Naive thymus-derived CD8-positive, alpha-beta T cell (primary cell): ENCODE data around the gene SLC38A11. TPM values are rescaled to one million over a fixed set of nuclear protein-coding genes. Genes with fewer than 3 reads are reported as not detected.

Experiments
- ATAC-seq, 2 donors: fragments of 150-1000 bp; cut with Tn5 transposase in 1 of 2; sonication (Bioruptor Pico), chemical (Tn5 transposase) in 1 of 2; 1 replicate in 1 of 2; 2 replicates in 1 of 2; pipeline ENCODE4 v1.10.0; 2021; ENCODE audit warnings: mild to moderate bottlenecking in 2 of 2, moderate library complexity in 2 of 2
- POLR2A ChIA-PET: fragments of 350-600 bp; sonication (Branson Sonifier 250); formaldehyde crosslinking; loops from one replicate; lab custom pipeline; 2021; ENCODE audit warnings: antibody characterized with exemption; lab: Charles Lee
- DNase-seq, 10 donors: peaks; one replicate each; pipeline versions ENCODE4 v3.0.0 to v3.0.0-alpha.2; 2020 to 2022
- H3K27ac Mint-ChIP-seq, 10 donors: one replicate each; pipeline ENCODE4 v1.8.0; 2020 to 2022; ENCODE audit warnings: mild to moderate bottlenecking in 10 of 10, mixed read lengths in 10 of 10, moderate library complexity in 4 of 10, inconsistent platforms in 1 of 10
- H3K27me3 Mint-ChIP-seq, 5 donors: one replicate each; pipeline ENCODE4 v1.8.0; 2021 to 2022; ENCODE audit warnings: mixed read lengths in 5 of 5
- H3K36me3 Mint-ChIP-seq, 3 donors: one replicate each; pipeline ENCODE4 v1.8.0; 2020 to 2022; ENCODE audit warnings: mixed read lengths in 3 of 3, mild to moderate bottlenecking in 2 of 3, inconsistent platforms in 1 of 3
- H3K4me1 Mint-ChIP-seq, 4 donors: one replicate each; pipeline ENCODE4 v1.8.0; 2021 to 2022; ENCODE audit warnings: mixed read lengths in 4 of 4
- H3K4me3 Mint-ChIP-seq, 10 donors: one replicate each; pipeline ENCODE4 v1.8.0; 2020 to 2022; ENCODE audit warnings: mild to moderate bottlenecking in 10 of 10, mixed read lengths in 10 of 10, moderate library complexity in 6 of 10, inconsistent platforms in 1 of 10
- H3K9me3 Mint-ChIP-seq, 9 donors: one replicate each; pipeline ENCODE4 v1.8.0; 2020 to 2022; ENCODE audit warnings: mixed read lengths in 9 of 9, mild to moderate bottlenecking in 3 of 9, inconsistent platforms in 1 of 9, moderate library complexity in 1 of 9
- polyA plus RNA-seq, 3 donors: library from polyadenylated mRNA; unstranded; fragments of 300-500 nt; fragmentation: Illumina TruSeq; gene quantifications; one replicate each; pipeline ENCODE4 v1.2.3, GENCODE V29; 2021
- total RNA-seq, 8 experiments: library from RNA in 2 of 8; stranded (reverse) in 2 of 8; gene quantifications; one replicate each; pipeline ENCODE4 v1.2.3 and lab custom pipeline; 2021 to 2026

The SLC38A11 gene
- total and polyA plus RNA-seq, 5 experiments from 2014 or later: 0.42 to 0.74 TPM; not detected in 3

DNA sequence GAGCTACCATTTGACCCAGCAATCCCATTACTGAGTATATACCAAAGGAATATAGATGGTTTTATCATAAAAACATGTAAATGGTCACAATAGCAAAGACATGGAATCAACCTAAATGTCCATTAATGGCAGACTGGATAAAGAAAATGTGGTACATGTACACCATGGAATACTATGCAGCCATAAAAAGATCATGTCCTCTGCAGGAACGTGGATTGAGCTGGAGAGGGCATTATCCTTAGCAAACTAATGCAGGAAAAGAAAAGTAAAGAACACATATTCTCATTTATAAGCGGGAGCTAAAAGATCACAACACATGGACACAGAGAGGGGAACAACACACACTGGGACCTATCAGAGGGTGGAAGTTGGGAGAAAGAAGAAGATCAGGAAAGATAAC is 22.9 kb downstream of the SLC38A11 start:
- Mint-ChIP-seq H3K36me3 (no peaks in the 10 kb centered on the region), H3K4me1 (peaks cover 0 to 17% (median 0%) of the 10 kb centered on the region in 4 donors), H3K9me3 (peaks cover 0 to 28% (median 3%) of the 10 kb centered on the region in 9 donors), H3K27me3 (peaks cover 0 to 12% (median 0%) of the 10 kb centered on the region in 5 donors), H3K27ac (no peak overlapping the region), H3K4me3 (no peak overlapping the region)
- ATAC-seq: no peak
- no peak for DNase-seq
- POLR2A ChIA-PET: no interaction called here

DNA sequence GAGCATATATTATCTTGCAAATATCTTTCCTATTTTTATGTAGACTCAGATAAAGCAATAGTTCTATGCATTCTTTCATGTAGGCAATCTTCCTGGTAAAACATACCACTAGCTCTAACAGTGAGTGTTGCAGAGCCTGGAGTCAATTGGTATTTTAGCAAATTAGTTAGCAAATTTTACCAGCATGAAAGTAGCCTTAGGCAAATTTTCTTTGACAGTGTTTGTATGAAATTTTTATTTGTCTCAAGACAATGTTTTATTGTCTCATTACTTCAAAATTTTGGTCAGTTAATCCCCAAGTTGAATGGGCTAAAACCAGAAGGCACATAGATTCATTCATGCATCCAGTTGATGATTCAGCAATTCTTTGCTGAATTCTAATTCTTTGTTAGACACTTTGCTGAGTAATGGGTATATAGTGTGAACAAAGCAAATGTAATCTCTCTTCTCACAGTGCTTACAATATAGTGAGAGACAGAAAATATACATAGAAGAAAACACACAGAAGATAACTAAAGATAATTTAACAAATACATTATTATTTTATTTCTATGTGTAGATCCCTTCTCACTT is 27.1 kb downstream of the SLC38A11 start:
- H3K4me1 Mint-ChIP-seq: peaks cover 0 to 4% (median 0%) of the 10 kb centered on the region in 4 donors
- peaks cover 0 to 12% (median 0%) of the 10 kb centered on the region in 5 donors for H3K27me3 Mint-ChIP-seq
- ATAC-seq: no peak
- H3K4me3 Mint-ChIP-seq: no peak overlapping the region
- POLR2A ChIA-PET: no interaction called here
- DNase-seq: no peak
- H3K9me3 Mint-ChIP-seq: peaks cover 0 to 28% (median 4%) of the 10 kb centered on the region in 9 donors
- H3K36me3 Mint-ChIP-seq: no peaks in the 10 kb centered on the region
- H3K27ac Mint-ChIP-seq: no peak overlapping the region

GRCh38 chr2:164922134-164922533 is 33.2 kb downstream of the SLC38A11 start:
- Mint-ChIP-seq H3K27me3 (peaks cover 0 to 10% (median 0%) of the 10 kb centered on the region in 5 donors), H3K4me3 (no peak overlapping the region)

DNA sequence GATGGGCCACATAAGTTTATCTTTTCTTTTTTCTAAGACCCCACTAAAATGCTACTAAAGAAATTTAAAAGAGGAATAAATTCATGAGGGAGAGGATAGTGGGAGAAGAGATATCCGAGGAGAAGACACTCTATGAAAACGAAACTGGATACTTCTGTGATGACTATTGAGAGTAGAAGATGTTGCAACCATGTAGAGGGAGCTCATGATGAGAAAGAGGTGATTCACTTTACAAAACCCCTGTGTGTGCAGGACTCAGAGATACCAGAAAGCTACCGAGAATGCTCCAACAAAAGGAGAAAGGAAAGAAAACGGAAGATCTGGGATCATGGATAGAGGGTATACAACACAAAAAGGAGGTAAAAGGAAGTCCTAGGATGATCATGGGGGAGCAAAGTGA is 34.9 kb downstream of the SLC38A11 start:
- DNase-seq: no peak
- Mint-ChIP-seq H3K27ac (no peak overlapping the region), H3K9me3 (peaks cover 0 to 3% (median 0%) of the 10 kb centered on the region in 9 donors), H3K4me1 (no peaks in the 10 kb centered on the region), H3K4me3 (no peak overlapping the region), H3K36me3 (no peaks in the 10 kb centered on the region), H3K27me3 (peaks cover 0 to 10% (median 0%) of the 10 kb centered on the region in 5 donors)
- ATAC-seq: no peak
- POLR2A ChIA-PET: no interaction called here

More at GRCh38 chr2:164922134-164922533, 33.2 kb downstream of the SLC38A11 start:
- no peak for DNase-seq
- H3K27ac Mint-ChIP-seq: no peak overlapping the region
- no peak for ATAC-seq
- H3K4me1 Mint-ChIP-seq: no peaks in the 10 kb centered on the region
- H3K36me3 Mint-ChIP-seq: no peaks in the 10 kb centered on the region
- POLR2A ChIA-PET: no interaction called here
- H3K9me3 Mint-ChIP-seq: peaks cover 0 to 6% (median 0%) of the 10 kb centered on the region in 9 donors

DNA sequence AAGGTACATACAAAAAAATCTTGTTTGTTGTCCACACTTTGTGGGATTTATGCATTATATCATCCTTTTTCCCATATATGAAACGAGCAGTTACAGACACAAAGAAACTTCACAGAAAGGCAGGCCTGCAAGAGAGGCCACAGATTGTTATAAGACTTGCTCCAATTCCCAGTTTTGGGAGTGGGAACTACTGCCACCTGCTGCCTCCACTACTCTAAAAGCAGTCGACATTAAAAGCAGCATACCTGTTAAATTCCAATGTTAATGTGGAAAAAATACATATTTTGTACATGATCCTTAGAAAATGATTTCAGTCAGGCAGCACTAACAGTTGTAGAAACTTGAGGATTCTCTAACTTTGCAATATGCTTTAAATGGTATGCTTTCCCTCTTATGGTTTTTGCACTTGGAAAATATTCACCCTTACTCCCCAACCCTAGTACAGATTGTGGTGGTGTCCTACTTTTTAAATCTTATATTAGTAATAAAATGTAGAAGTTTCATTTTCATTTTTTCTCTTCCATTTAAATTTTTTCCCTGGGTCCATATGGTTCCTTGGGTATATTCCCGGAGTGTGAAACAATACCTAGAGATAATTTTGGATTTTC is 37.9 kb downstream of the SLC38A11 start:
- Mint-ChIP-seq H3K36me3 (no peaks in the 10 kb centered on the region), H3K27ac (no peak overlapping the region), H3K4me3 (no peak overlapping the region), H3K4me1 (peaks cover 0 to 6% (median 0%) of the 10 kb centered on the region in 4 donors), H3K9me3 (no peaks in the 10 kb centered on the region), H3K27me3 (peaks cover 0 to 10% (median 2%) of the 10 kb centered on the region in 5 donors)
- DNase-seq: no peak
- no peak for ATAC-seq
- POLR2A ChIA-PET: no interaction called here

- H3K4me3 Mint-ChIP-seq: no peak overlapping the region
- H3K9me3 Mint-ChIP-seq: no peaks in the 10 kb centered on the region
- peaks cover 0 to 8% (median 0%) of the 10 kb centered on the region in 4 donors for H3K4me1 Mint-ChIP-seq
- no peaks in the 10 kb centered on the region for H3K36me3 Mint-ChIP-seq
- POLR2A ChIA-PET: no interaction called here
- H3K27me3 Mint-ChIP-seq: peaks cover 0 to 10% (median 0%) of the 10 kb centered on the region in 5 donors
- ATAC-seq (no peak), DNase-seq (no peak)
- no peak overlapping the region for H3K27ac Mint-ChIP-seq
These were observed 39.8 kb downstream of the SLC38A11 start for GRCh38 chr2:164915566-164915965.

- no peak overlapping the region for H3K27ac Mint-ChIP-seq
- H3K27me3 Mint-ChIP-seq: peaks cover 0 to 10% (median 0%) of the 10 kb centered on the region in 5 donors
- H3K36me3 Mint-ChIP-seq: no peaks in the 10 kb centered on the region
- peaks cover 0 to 15% (median 0%) of the 10 kb centered on the region in 4 donors for H3K4me1 Mint-ChIP-seq
- DNase-seq: no peak
- H3K9me3 Mint-ChIP-seq: no peaks in the 10 kb centered on the region
- POLR2A ChIA-PET: interaction anchor here (0.7 kb wide), 1 partner anchor 418 kb away, joined by 3 read pairs; no protein-coding TSS in a partner anchor
- ATAC-seq: no peak
- no peak overlapping the region for H3K4me3 Mint-ChIP-seq
These were observed 41.5 kb downstream of the SLC38A11 start for GRCh38 chr2:164913640-164914350.

DNA sequence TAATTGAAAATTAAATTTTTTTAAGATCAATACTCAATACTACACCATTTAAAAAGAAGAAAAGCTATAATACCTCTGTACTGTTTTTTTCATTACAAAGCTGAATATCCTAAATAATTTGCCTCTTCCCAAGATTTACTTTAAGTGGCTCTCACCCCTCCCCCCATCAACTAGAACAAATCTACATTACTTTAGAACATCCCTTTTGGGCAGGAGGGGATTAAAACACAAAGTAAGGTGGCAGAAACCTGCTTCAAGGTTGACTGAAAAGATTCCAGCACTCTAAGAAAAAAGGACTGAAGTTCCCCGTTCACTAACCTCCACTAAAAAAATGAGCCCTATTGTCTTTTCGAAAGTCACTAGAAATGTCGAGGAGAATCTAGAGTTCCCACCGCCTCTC is 42.3 kb downstream of the SLC38A11 start:
- no peak for DNase-seq
- Mint-ChIP-seq H3K4me1 (peaks cover 0 to 15% (median 0%) of the 10 kb centered on the region in 4 donors), H3K36me3 (no peaks in the 10 kb centered on the region), H3K4me3 (no peak overlapping the region), H3K9me3 (no peaks in the 10 kb centered on the region), H3K27ac (no peak overlapping the region), H3K27me3 (peaks cover 0 to 10% (median 0%) of the 10 kb centered on the region in 5 donors)
- ATAC-seq: no peak
- POLR2A ChIA-PET: no interaction called here

DNA sequence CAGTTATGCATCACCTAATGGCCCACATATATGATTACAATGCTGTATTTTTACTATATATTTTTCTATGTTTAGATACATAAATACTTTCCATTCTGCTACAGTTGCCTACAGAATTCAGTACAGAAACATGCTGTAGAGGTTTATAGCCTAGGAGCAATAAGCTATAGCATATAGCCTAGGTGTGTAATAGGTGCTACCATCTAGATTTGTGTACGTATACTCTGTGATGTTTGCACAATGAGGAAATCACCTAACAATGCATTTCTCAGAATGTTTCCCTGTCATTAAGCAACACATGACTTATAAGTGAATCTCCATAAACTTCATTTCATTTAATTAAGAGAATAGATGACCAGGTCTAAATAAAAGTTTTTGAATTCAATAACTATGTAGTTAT is 43.5 kb downstream of the SLC38A11 start:
- no peak overlapping the region for H3K4me3 Mint-ChIP-seq
- no peaks in the 10 kb centered on the region for H3K36me3 Mint-ChIP-seq
- DNase-seq (no peak), ATAC-seq (no peak)
- H3K9me3 Mint-ChIP-seq: no peaks in the 10 kb centered on the region
- POLR2A ChIA-PET: no interaction called here
- peaks cover 0 to 11% (median 0%) of the 10 kb centered on the region in 5 donors for H3K27me3 Mint-ChIP-seq
- H3K4me1 Mint-ChIP-seq: peaks cover 0 to 15% (median 0%) of the 10 kb centered on the region in 4 donors
- H3K27ac Mint-ChIP-seq: no peak overlapping the region

GRCh38 chr2:164910101-164910899 is 45.0 kb downstream of the SLC38A11 start:
- ATAC-seq: no peak
- no peak for DNase-seq
- no peak overlapping the region for H3K4me3 Mint-ChIP-seq
- H3K36me3 Mint-ChIP-seq: no peaks in the 10 kb centered on the region
- peaks cover 0 to 13% (median 0%) of the 10 kb centered on the region in 5 donors for H3K27me3 Mint-ChIP-seq
- no peaks in the 10 kb centered on the region for H3K9me3 Mint-ChIP-seq
- POLR2A ChIA-PET: no interaction called here
- peak overlapping the region in 1 of 10 donors; percentile 2 for H3K27ac Mint-ChIP-seq
- peaks cover 0 to 15% (median 0%) of the 10 kb centered on the region in 4 donors for H3K4me1 Mint-ChIP-seq

DNA sequence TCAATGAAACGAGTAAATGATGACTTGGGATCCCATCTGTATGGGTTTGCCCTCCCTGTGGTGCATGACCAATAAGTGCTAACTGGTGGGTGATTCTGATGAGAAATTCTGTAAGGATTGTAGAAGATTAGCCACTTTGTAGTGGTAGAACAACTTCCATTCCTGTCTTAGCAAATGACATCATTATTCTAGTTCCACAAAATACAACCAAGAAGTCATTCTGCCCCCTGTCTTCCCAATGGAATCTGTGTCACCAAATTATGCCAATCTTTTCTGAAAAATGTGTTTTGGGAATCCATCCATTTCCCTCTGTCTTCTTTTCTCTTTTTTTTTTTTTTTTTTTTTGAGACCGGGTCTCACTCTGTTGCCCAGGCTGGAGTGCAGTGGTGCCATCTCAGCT is 48.4 kb downstream of the SLC38A11 start:
- no peaks in the 10 kb centered on the region for H3K9me3 Mint-ChIP-seq
- no peak overlapping the region for H3K27ac Mint-ChIP-seq
- no peak overlapping the region for H3K4me3 Mint-ChIP-seq
- ATAC-seq: no peak
- DNase-seq: no peak
- H3K27me3 Mint-ChIP-seq: peaks cover 0 to 4% (median 0%) of the 10 kb centered on the region in 5 donors
- no peaks in the 10 kb centered on the region for H3K36me3 Mint-ChIP-seq
- peaks cover 0 to 8% (median 0%) of the 10 kb centered on the region in 4 donors for H3K4me1 Mint-ChIP-seq
- POLR2A ChIA-PET: no interaction called here

DNA sequence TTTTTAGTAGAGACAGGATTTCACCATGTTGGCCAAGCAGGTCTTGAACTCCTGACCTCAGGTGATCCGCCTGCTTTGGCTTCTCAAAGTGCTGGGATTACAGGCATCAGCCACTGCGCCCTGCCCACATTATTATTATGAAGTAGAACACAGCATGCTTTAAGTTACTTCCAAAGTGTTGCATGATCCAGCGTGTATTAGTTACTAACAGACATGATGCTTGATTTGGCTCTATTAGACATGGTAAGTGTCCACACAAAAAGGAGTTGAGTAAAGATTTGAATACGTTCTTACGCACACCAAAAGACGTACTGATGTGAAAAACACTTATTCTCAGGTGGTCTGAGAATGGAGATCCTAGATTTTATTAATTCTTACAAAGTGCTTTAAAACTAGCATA is 50.0 kb downstream of the SLC38A11 start:
- Mint-ChIP-seq H3K36me3 (no peaks in the 10 kb centered on the region), H3K27ac (no peak overlapping the region), H3K4me3 (no peak overlapping the region), H3K27me3 (peaks cover 0 to 4% (median 0%) of the 10 kb centered on the region in 5 donors), H3K9me3 (peaks cover 0 to 6% (median 0%) of the 10 kb centered on the region in 9 donors), H3K4me1 (peaks cover 0 to 5% (median 0%) of the 10 kb centered on the region in 4 donors)
- DNase-seq (no peak), ATAC-seq (no peak)
- POLR2A ChIA-PET: no interaction called here
